HEK293 (cell line): ENCODE data around the gene TMEM72.
A peak's percentile ranks its signal among the peaks of the same experiment; 100 is the strongest.

Source experiments
- CTCF ChIA-PET: fragments of 350-600 bp; formaldehyde crosslinking; extraction: SDS; loops from one replicate; lab custom pipeline; 2021; ENCODE audit warnings: antibody characterized with exemption; lab: Yijun Ruan, JAX
- POLR2A ChIA-PET: fragments of 300-600 bp; formaldehyde crosslinking; extraction: SDS; loops from one replicate; lab custom pipeline; 2020; ENCODE audit warnings: antibody characterized with exemption, inconsistent platforms; lab: Yijun Ruan, JAX
- H3K27ac ChIP-seq: fragments of 200-500 bp; sonication (Bioruptor generic); 2 replicates; pipeline ENCODE4 v1.5.1; 2014; ENCODE audit warnings: low read depth, low read length, control low read depth, inconsistent platforms; ENCODE audit errors: extremely low read depth
- H3K36me3 ChIP-seq, 2 experiments: fragments of 200-500 bp in 1 of 2; sonication (Bioruptor generic) in 1 of 2; 1 replicate in 1 of 2; 2 replicates in 1 of 2; pipeline ENCODE4 v1.5.1; 2014 to 2017; ENCODE audit warnings: inconsistent platforms in 2 of 2, low read length in 2 of 2; ENCODE audit not compliant: control insufficient read depth in 2 of 2, insufficient read depth in 1 of 2
- H3K4me1 ChIP-seq: fragments of 200-500 bp; sonication (Bioruptor generic); 2 replicates; pipeline ENCODE4 v1.5.1; 2014; ENCODE audit warnings: mild to moderate bottlenecking, low read length, inconsistent platforms; ENCODE audit not compliant: control insufficient read depth, insufficient read depth
- H3K4me3 ChIP-seq: 2 replicates; pipeline ENCODE4 v1.5.1; 2011; ENCODE audit warnings: low read depth, mild to moderate bottlenecking, control low read depth, low read length, moderate library complexity
- H3K9me3 ChIP-seq: fragments of 200-500 bp; sonication (Bioruptor generic); 2 replicates; pipeline ENCODE4 v1.5.1; 2014; ENCODE audit warnings: low read depth, low read length, inconsistent platforms; ENCODE audit not compliant: control insufficient read depth, insufficient read depth
- ATF2 ChIP-seq: fragments of 450-650 bp; formaldehyde crosslinking; IDR thresholded peaks from 2 replicates; pipeline ENCODE4 v1.5.1; 2016; ENCODE audit warnings: missing biosample characterization, missing genetic modification characterization, low read depth
- EGR2 ChIP-seq: fragments of 450-650 bp; formaldehyde crosslinking; IDR thresholded peaks from 2 replicates; pipeline ENCODE4 v1.5.1; 2016; ENCODE audit warnings: low read depth, missing biosample characterization, missing genetic modification characterization
- ZBTB17 ChIP-seq: fragments of 450-650 bp; formaldehyde crosslinking; IDR thresholded peaks from 2 replicates; pipeline ENCODE4 v1.5.1; 2016; ENCODE audit warnings: missing biosample characterization, missing genetic modification characterization
- ZBTB48 ChIP-seq: fragments of 450-650 bp; formaldehyde crosslinking; IDR thresholded peaks from 2 replicates; pipeline ENCODE4 v1.5.1; 2016; ENCODE audit warnings: missing biosample characterization, missing genetic modification characterization
- ZBTB6 ChIP-seq: fragments of 450-650 bp; formaldehyde crosslinking; IDR thresholded peaks from 2 replicates; pipeline ENCODE4 v1.5.1; 2017; ENCODE audit warnings: missing biosample characterization, missing genetic modification characterization
- ZFHX2 ChIP-seq: fragments of 450-650 bp; formaldehyde crosslinking; conservative IDR thresholded peaks from 2 replicates; pipeline ENCODE4 v1.5.1; 2016; ENCODE audit warnings: missing biosample characterization, missing genetic modification characterization
- ZIC2 ChIP-seq: fragments of 450-650 bp; formaldehyde crosslinking; IDR thresholded peaks from 2 replicates; pipeline ENCODE4 v1.5.1; 2016; ENCODE audit warnings: missing biosample characterization, missing genetic modification characterization
- ZNF24 ChIP-seq: fragments of 450-650 bp; formaldehyde crosslinking; IDR thresholded peaks from 2 replicates; pipeline ENCODE4 v1.5.1; 2016; ENCODE audit warnings: missing biosample characterization, missing genetic modification characterization
- ZNF324 ChIP-seq: fragments of 450-650 bp; formaldehyde crosslinking; IDR thresholded peaks from 2 replicates; pipeline ENCODE4 v1.5.1; 2016; ENCODE audit warnings: missing biosample characterization, missing genetic modification characterization
- ZNF354C ChIP-seq: fragments of 450-650 bp; formaldehyde crosslinking; IDR thresholded peaks from 2 replicates; pipeline ENCODE4 v1.5.1; 2016; ENCODE audit warnings: missing biosample characterization, missing genetic modification characterization, low read depth, borderline replicate concordance
- ZNF366 ChIP-seq: fragments of 450-650 bp; formaldehyde crosslinking; conservative IDR thresholded peaks from 2 replicates; pipeline ENCODE4 v1.5.1; 2016; ENCODE audit warnings: missing biosample characterization, missing genetic modification characterization
- ZNF549 ChIP-seq: fragments of 450-650 bp; IDR thresholded peaks from 2 replicates; pipeline ENCODE4 v1.5.1; 2018; ENCODE audit warnings: missing biosample characterization, missing genetic modification characterization, mild to moderate bottlenecking, inconsistent platforms, moderate library complexity
- ZNF580 ChIP-seq: fragments of 450-650 bp; formaldehyde crosslinking; IDR thresholded peaks from 2 replicates; pipeline ENCODE4 v1.5.1; 2016; ENCODE audit warnings: missing biosample characterization, missing genetic modification characterization
- ZNF610 ChIP-seq: fragments of 450-650 bp; formaldehyde crosslinking; IDR thresholded peaks from 2 replicates; pipeline ENCODE4 v1.5.1; 2016; ENCODE audit warnings: missing biosample characterization, missing genetic modification characterization, borderline replicate concordance
- ZNF76 ChIP-seq: fragments of 450-650 bp; formaldehyde crosslinking; IDR thresholded peaks from 2 replicates; pipeline ENCODE4; 2016; ENCODE audit warnings: low read depth, missing biosample characterization, missing genetic modification characterization, borderline replicate concordance
- ZNF777 ChIP-seq: fragments of 450-650 bp; formaldehyde crosslinking; IDR thresholded peaks from 2 replicates; pipeline ENCODE4 v1.5.1; 2017; ENCODE audit warnings: missing biosample characterization, missing genetic modification characterization, borderline replicate concordance
- TF ChIP-seq, protein P1 (sequence below): fragments of 450-650 bp; formaldehyde crosslinking; IDR thresholded peaks from 2 replicates; pipeline ENCODE4 v1.5.1; 2017; ENCODE audit warnings: missing biosample characterization, missing genetic modification characterization
- TF ChIP-seq, protein P2 (sequence below): fragments of 450-650 bp; formaldehyde crosslinking; IDR thresholded peaks from 2 replicates; pipeline ENCODE4 v1.5.1; 2016; ENCODE audit warnings: missing biosample characterization, missing genetic modification characterization
- TF ChIP-seq, protein P3 (sequence below): sonication (generic); formaldehyde crosslinking; IDR thresholded peaks from 2 replicates; pipeline ENCODE4 v1.8.1; 2022; ENCODE audit warnings: mild to moderate bottlenecking, moderate library complexity, missing genetic modification reagents

Gene TMEM72

GRCh38 chr10:44926751-44927351 lies 15.7 kb downstream of the TMEM72 start:
- Histone ChIP-seq H3K4me1 (no peaks in the 10 kb centered on the region), H3K9me3 (no peaks in the 10 kb centered on the region), H3K4me3 (no peak overlapping the region), H3K27ac (no peak overlapping the region), H3K36me3 (no peaks in the 10 kb centered on the region)
- TF ChIP-seq ATF2 (tag by site-specific recombination): no peak
- peak; percentile 16; the same call in 1 of the 2 replicates for TF ChIP-seq ZIC2
- CTCF ChIA-PET: no interaction called here
- POLR2A ChIA-PET: no interaction called here

DNA sequence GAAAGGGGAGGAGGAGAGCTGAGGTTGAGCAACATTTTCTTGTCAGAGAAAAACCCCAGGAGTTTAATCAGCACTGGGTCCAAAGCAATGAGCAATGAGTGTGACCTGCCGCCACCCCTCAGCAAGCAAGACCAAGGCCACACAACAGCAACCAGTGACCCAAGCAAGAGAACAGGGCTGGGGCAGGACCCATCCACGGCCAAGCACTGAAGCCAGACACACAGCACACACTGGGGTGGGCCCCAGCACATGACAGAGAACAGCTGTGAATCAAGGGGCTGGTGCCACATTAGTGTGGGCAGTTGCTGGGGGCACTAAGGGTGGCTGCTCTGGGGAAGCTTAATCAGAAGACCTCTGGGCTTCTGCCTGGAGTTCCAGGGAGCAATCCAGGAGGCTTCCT lies 16.2 kb downstream of the TMEM72 start:
- TF ChIP-seq ZNF610 (tag by site-specific recombination): no peak
- no peak for TF ChIP-seq ZNF777 (tag by site-specific recombination)
- no peak for TF ChIP-seq ZNF580 (tag by site-specific recombination)
- TF ChIP-seq ZNF324: no peak
- no peak for TF ChIP-seq ZNF24
- no peak for TF ChIP-seq ZNF76
- TF ChIP-seq, protein P1, sequence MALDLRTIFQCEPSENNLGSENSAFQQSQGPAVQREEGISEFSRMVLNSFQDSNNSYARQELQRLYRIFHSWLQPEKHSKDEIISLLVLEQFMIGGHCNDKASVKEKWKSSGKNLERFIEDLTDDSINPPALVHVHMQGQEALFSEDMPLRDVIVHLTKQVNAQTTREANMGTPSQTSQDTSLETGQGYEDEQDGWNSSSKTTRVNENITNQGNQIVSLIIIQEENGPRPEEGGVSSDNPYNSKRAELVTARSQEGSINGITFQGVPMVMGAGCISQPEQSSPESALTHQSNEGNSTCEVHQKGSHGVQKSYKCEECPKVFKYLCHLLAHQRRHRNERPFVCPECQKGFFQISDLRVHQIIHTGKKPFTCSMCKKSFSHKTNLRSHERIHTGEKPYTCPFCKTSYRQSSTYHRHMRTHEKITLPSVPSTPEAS: no peak
- no peak for TF ChIP-seq ZNF354C (tag by site-specific recombination)
- CTCF ChIA-PET: no interaction called here

GRCh38 chr10:44928462-44928861 lies 17.3 kb downstream of the TMEM72 start:
- TF ChIP-seq ZFHX2 (tag by site-specific recombination) (0 out of 2 replicates have a peak, but pooled peaks have one; percentile 18), ZBTB17 (tag by site-specific recombination) (0 out of 2 replicates have a peak, but pooled peaks have one; percentile 13), ZBTB6 (tag by site-specific recombination) (no peak), ZBTB48 (tag by site-specific recombination) (no peak), ZNF366 (peak; percentile 82), ZNF549 (no peak), EGR2 (tag by site-specific recombination) (peak; percentile 54; the same call in 1 of the 2 replicates)
- TF ChIP-seq, protein P2, sequence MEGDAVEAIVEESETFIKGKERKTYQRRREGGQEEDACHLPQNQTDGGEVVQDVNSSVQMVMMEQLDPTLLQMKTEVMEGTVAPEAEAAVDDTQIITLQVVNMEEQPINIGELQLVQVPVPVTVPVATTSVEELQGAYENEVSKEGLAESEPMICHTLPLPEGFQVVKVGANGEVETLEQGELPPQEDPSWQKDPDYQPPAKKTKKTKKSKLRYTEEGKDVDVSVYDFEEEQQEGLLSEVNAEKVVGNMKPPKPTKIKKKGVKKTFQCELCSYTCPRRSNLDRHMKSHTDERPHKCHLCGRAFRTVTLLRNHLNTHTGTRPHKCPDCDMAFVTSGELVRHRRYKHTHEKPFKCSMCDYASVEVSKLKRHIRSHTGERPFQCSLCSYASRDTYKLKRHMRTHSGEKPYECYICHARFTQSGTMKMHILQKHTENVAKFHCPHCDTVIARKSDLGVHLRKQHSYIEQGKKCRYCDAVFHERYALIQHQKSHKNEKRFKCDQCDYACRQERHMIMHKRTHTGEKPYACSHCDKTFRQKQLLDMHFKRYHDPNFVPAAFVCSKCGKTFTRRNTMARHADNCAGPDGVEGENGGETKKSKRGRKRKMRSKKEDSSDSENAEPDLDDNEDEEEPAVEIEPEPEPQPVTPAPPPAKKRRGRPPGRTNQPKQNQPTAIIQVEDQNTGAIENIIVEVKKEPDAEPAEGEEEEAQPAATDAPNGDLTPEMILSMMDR (tag by site-specific recombination): no peak
- TF ChIP-seq, protein P3, sequence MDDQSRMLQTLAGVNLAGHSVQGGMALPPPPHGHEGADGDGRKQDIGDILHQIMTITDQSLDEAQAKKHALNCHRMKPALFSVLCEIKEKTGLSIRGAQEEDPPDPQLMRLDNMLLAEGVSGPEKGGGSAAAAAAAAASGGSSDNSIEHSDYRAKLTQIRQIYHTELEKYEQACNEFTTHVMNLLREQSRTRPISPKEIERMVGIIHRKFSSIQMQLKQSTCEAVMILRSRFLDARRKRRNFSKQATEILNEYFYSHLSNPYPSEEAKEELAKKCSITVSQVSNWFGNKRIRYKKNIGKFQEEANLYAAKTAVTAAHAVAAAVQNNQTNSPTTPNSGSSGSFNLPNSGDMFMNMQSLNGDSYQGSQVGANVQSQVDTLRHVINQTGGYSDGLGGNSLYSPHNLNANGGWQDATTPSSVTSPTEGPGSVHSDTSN (CRISPR knock-in tag): no peak
- Histone ChIP-seq H3K36me3 (no peaks in the 10 kb centered on the region), H3K4me1 (no peaks in the 10 kb centered on the region; the same call in 1 of the 2 replicates), H3K9me3 (no peaks in the 10 kb centered on the region), H3K27ac (no peak overlapping the region), H3K4me3 (no peak overlapping the region)
- POLR2A ChIA-PET: no interaction called here
- CTCF ChIA-PET: interaction anchor here (0.5 to 1.3 kb wide), 5 partner anchors 22 to 758 kb away, joined by 3 to 5 read pairs (median 4); no protein-coding TSS in a partner anchor

More for the DNA sequence above, 16.2 kb downstream of the TMEM72 start:
- Histone ChIP-seq H3K4me1 (no peaks in the 10 kb centered on the region), H3K4me3 (no peak overlapping the region), H3K27ac (no peak overlapping the region), H3K36me3 (no peaks in the 10 kb centered on the region), H3K9me3 (no peaks in the 10 kb centered on the region)
- POLR2A ChIA-PET: no interaction called here
